H9 (cell line): Measurements from ENCODE around the gene TSC22D1. TPM values are rescaled to one million over a fixed set of nuclear protein-coding genes. Genes with fewer than 3 reads are reported as not detected.

Experiments
- DNase-seq: peaks from one replicate; pipeline ENCODE4 v3.0.0-alpha.2; 2017
- H2AFZ ChIP-seq: one replicate; pipeline ENCODE4 v1.6.1; 2013; ENCODE audit warnings: mild to moderate bottlenecking, low read length, control low read depth, moderate library complexity
- H2AK5ac ChIP-seq: 2 replicates; pipeline ENCODE4 v1.6.1; 2013; ENCODE audit warnings: low read length, control low read depth, mixed read lengths; ENCODE audit not compliant: insufficient read length
- H2BK120ac ChIP-seq: one replicate; pipeline ENCODE4 v1.6.1; 2013; ENCODE audit warnings: low read depth, mild to moderate bottlenecking, low read length, control low read depth, inconsistent platforms; ENCODE audit not compliant: poor library complexity, severe bottlenecking
- H2BK12ac ChIP-seq: 2 replicates; pipeline ENCODE4 v1.6.1; 2013; ENCODE audit warnings: low read length, control low read depth, mixed read lengths, low read depth; ENCODE audit not compliant: insufficient read length
- H2BK15ac ChIP-seq: 2 replicates; pipeline ENCODE4 v1.6.1; 2013; ENCODE audit warnings: low read depth, low read length, control low read depth
- H2BK20ac ChIP-seq: one replicate; pipeline ENCODE4 v1.6.1; 2013; ENCODE audit warnings: low read depth, mild to moderate bottlenecking, low read length, control low read depth, inconsistent platforms; ENCODE audit not compliant: poor library complexity, severe bottlenecking
- H2BK5ac ChIP-seq: 2 replicates; pipeline ENCODE4 v1.6.1; 2013; ENCODE audit warnings: low read length, control low read depth, mixed read lengths; ENCODE audit not compliant: insufficient read length
- H3K14ac ChIP-seq: 2 replicates; pipeline ENCODE4 v1.6.1; 2013; ENCODE audit warnings: low read length, control low read depth; ENCODE audit not compliant: insufficient read depth
- H3K18ac ChIP-seq: 2 replicates; pipeline ENCODE4 v1.6.1; 2013; ENCODE audit warnings: low read depth, mild to moderate bottlenecking, mixed read lengths, low read length, control low read depth; ENCODE audit not compliant: insufficient read length
- H3K23ac ChIP-seq: 2 replicates; pipeline ENCODE4 v1.6.1; 2013; ENCODE audit warnings: low read length, control low read depth, mixed read lengths, low read depth; ENCODE audit not compliant: insufficient read length
- H3K23me2 ChIP-seq: 2 replicates; pipeline ENCODE4 v1.6.1; 2013; ENCODE audit warnings: low read depth, mild to moderate bottlenecking, mixed read lengths, low read length, control low read depth; ENCODE audit not compliant: insufficient read length, poor library complexity, severe bottlenecking
- H3K27ac ChIP-seq: 2 replicates; pipeline ENCODE4 v1.5.1; 2013; ENCODE audit warnings: low read length, control low read depth, mixed read lengths, low read depth; ENCODE audit not compliant: insufficient read length
- H3K27me3 ChIP-seq: 2 replicates; pipeline ENCODE4 v1.6.1; 2013; ENCODE audit warnings: low read length, control low read depth, inconsistent platforms; ENCODE audit not compliant: insufficient read depth
- H3K4ac ChIP-seq: 2 replicates; pipeline ENCODE4 v1.6.1; 2013; ENCODE audit warnings: low read depth, mild to moderate bottlenecking, control low read depth, inconsistent platforms, low read length, moderate library complexity
- H3K4me1 ChIP-seq: 2 replicates; pipeline ENCODE4 v1.6.1; 2013; ENCODE audit warnings: low read length, control low read depth, inconsistent platforms; ENCODE audit not compliant: insufficient read depth
- H3K4me2 ChIP-seq: 2 replicates; pipeline ENCODE4 v1.6.1; 2013; ENCODE audit warnings: low read length, control low read depth, mixed read lengths; ENCODE audit not compliant: insufficient read length, insufficient read depth
- H3K56ac ChIP-seq: 2 replicates; pipeline ENCODE4 v1.6.1; 2013; ENCODE audit warnings: low read depth, mild to moderate bottlenecking, mixed read lengths, low read length, control low read depth; ENCODE audit not compliant: insufficient read length
- H3K79me1 ChIP-seq: 2 replicates; pipeline ENCODE4 v1.6.1; 2013; ENCODE audit warnings: low read depth, mild to moderate bottlenecking, moderate library complexity, low read length, control low read depth, inconsistent platforms; ENCODE audit not compliant: insufficient read depth, poor library complexity, severe bottlenecking
- H3K79me2 ChIP-seq: 2 replicates; pipeline ENCODE4 v1.6.1; 2013; ENCODE audit warnings: low read length, control low read depth, inconsistent platforms; ENCODE audit not compliant: insufficient read depth
- H3K9ac ChIP-seq: 2 replicates; pipeline ENCODE4 v1.6.1; 2013; ENCODE audit warnings: low read length, control low read depth, mixed read lengths; ENCODE audit not compliant: insufficient read length; ENCODE audit errors: extremely low read depth
- H3K9me3 ChIP-seq: one replicate; pipeline ENCODE4 v1.6.1; 2013; ENCODE audit warnings: low read depth, low read length, inconsistent platforms; ENCODE audit not compliant: control insufficient read depth
- H3T11ph ChIP-seq: one replicate; pipeline ENCODE4 v1.6.1; 2013; ENCODE audit warnings: mild to moderate bottlenecking, low read length, control low read depth, inconsistent platforms
- H4K20me1 ChIP-seq: one replicate; pipeline ENCODE4 v1.6.1; 2013; ENCODE audit not compliant: control insufficient read depth, insufficient read length, insufficient read depth
- H4K5ac ChIP-seq: 2 replicates; pipeline ENCODE4 v1.6.1; 2013; ENCODE audit warnings: low read depth, mild to moderate bottlenecking, mixed read lengths, low read length, control low read depth; ENCODE audit not compliant: insufficient read length
- H4K8ac ChIP-seq: replicated peaks from 2 replicates; pipeline ENCODE4 v1.6.1; 2013; ENCODE audit warnings: low read length, control low read depth, mixed read lengths, low read depth; ENCODE audit not compliant: insufficient read length
- H4K91ac ChIP-seq: 2 replicates; pipeline ENCODE4 v1.6.1; 2013; ENCODE audit warnings: low read depth, mild to moderate bottlenecking, moderate library complexity, mixed read lengths, low read length, control low read depth; ENCODE audit not compliant: insufficient read length
- H3K27ac Mint-ChIP-seq, 3 experiments: 2 replicates in 2 of 3; 3 replicates in 1 of 3; pipeline ENCODE4 v1.8.0; 2020 to 2021; ENCODE audit warnings: mixed read lengths in 3 of 3, mild to moderate bottlenecking in 1 of 3, moderate library complexity in 1 of 3
- H3K27me3 Mint-ChIP-seq: 2 replicates; pipeline ENCODE4 v1.8.0; 2021; ENCODE audit warnings: low read depth, mild to moderate bottlenecking, moderate library complexity, mixed read lengths
- H3K36me3 Mint-ChIP-seq, 3 experiments: 2 replicates in 2 of 3; 3 replicates in 1 of 3; pipeline ENCODE4 v1.8.0; 2020 to 2021; ENCODE audit warnings: low read depth in 3 of 3, mixed read lengths in 3 of 3; ENCODE audit not compliant: insufficient read depth in 1 of 3
- H3K4me1 Mint-ChIP-seq, 2 experiments: 2 replicates each; pipeline ENCODE4 v1.8.0; 2020; ENCODE audit warnings: mixed read lengths in 2 of 2
- H3K4me3 Mint-ChIP-seq, 2 experiments: 2 replicates in 1 of 2; 3 replicates in 1 of 2; pipeline ENCODE4 v1.8.0; 2020 to 2021; ENCODE audit warnings: mild to moderate bottlenecking in 2 of 2, mixed read lengths in 2 of 2, moderate library complexity in 1 of 2
- H3K9me3 Mint-ChIP-seq, 2 experiments: 2 replicates in 1 of 2; 3 replicates in 1 of 2; pipeline ENCODE4 v1.8.0; 2020; ENCODE audit warnings: mild to moderate bottlenecking in 2 of 2, mixed read lengths in 2 of 2, moderate library complexity in 1 of 2
- CTCF ChIP-seq: fragments of 200-600 bp; sonication (generic); conservative IDR thresholded peaks from 3 replicates; pipeline ENCODE4 v1.8.0; 2021; ENCODE audit warnings: antibody characterized with exemption, mild to moderate bottlenecking
- WGBS: extraction: QIAGEN DNeasy Blood & Tissue Kit; methylation state at CpG from one replicate; pipeline ENCODE4 v1.1.7; 2013; ENCODE audit warnings: missing lambda C conversion rate, low lambda C conversion rate, mixed read lengths; ENCODE audit not compliant: insufficient read length; ENCODE audit errors: extremely low coverage; 5-methylcytosine and 5-hydroxymethylcytosine counted together
- total RNA-seq: library from RNA; stranded (reverse); gene quantifications from 2 replicates; pipeline ENCODE4 v1.2.1, GENCODE V29; 2021

The TSC22D1 gene
- total RNA-seq, 1 experiment from 2014 or later: 76.7 TPM

GRCh38 chr13:44489751-44490150, 86.4 kb downstream of the TSC22D1 start:
- DNase-seq: no peak
- H2BK15ac ChIP-seq: peak overlapping the region; percentile 65; the same call in 1 of the 2 replicates
- H3T11ph ChIP-seq: no peak overlapping the region
- Mint-ChIP-seq H3K9me3 (no peaks in the 10 kb centered on the region), H3K4me3 (no peak overlapping the region), H3K36me3 (peaks cover 0 to 5% (median 0%) of the 10 kb centered on the region in 3 experiments; a peak in 4 of 7 replicates), H3K4me1 (peaks cover 18 to 26% of the 10 kb centered on the region in 2 experiments), H3K27ac (no peak overlapping the region; a peak in 1 of 7 replicates), H3K27me3 (no peaks in the 10 kb centered on the region)
- H3K79me1 ChIP-seq: no peaks in the 10 kb centered on the region
- H3K14ac ChIP-seq: no peak overlapping the region
- no peaks in the 10 kb centered on the region for H3K23me2 ChIP-seq
- H3K27ac ChIP-seq: no peak overlapping the region
- no peak overlapping the region for H2BK20ac ChIP-seq
- no peak overlapping the region for H3K18ac ChIP-seq
- H4K8ac ChIP-seq: no peak overlapping the region
- no peak overlapping the region for H2BK120ac ChIP-seq
- no peak overlapping the region for H2BK5ac ChIP-seq
- no peak overlapping the region for H4K5ac ChIP-seq
- H4K91ac ChIP-seq: no peak overlapping the region
- H3K4me2 ChIP-seq: no peak overlapping the region
- H3K79me2 ChIP-seq: no peaks in the 10 kb centered on the region; the same call in 1 of the 2 replicates
- no peaks in the 10 kb centered on the region for H3K9me3 ChIP-seq
- H3K23ac ChIP-seq: no peak overlapping the region
- no peak for TF ChIP-seq CTCF
- H4K20me1 ChIP-seq: no peaks in the 10 kb centered on the region
- no CpG with 5 or more reads among the region's 1 CpG for WGBS
- H3K9ac ChIP-seq: no peak overlapping the region
- peaks cover 3% of the 10 kb centered on the region; the same call in 1 of the 2 replicates for H3K4me1 ChIP-seq
- no peak overlapping the region for H2AK5ac ChIP-seq
- no peak overlapping the region for H3K56ac ChIP-seq
- no peak overlapping the region for H2BK12ac ChIP-seq
- no peak overlapping the region for H3K4ac ChIP-seq
- no peak overlapping the region for H2AFZ ChIP-seq
- H3K27me3 ChIP-seq: no peaks in the 10 kb centered on the region
